Stomach (tissue), 4 donors: ENCODE results near the gene TUBB1.

Experiments used
- CTCF ChIP-seq, 7 experiments: fragments of 450-650 bp in 4 of 7; fragments of 200-600 bp in 3 of 7; sonication (generic) in 3 of 7; IDR thresholded peaks; one replicate each; pipeline ENCODE4 v1.5.1; 2016 to 2019; ENCODE audit warnings: antibody characterized with exemption in 7 of 7, control low read depth in 2 of 7, mild to moderate bottlenecking in 1 of 7
- EP300 ChIP-seq: sonication (generic); formaldehyde crosslinking; IDR thresholded peaks from one replicate; pipeline ENCODE4 v1.6.1; 2017; ENCODE audit warnings: antibody characterized with exemption

- TF ChIP-seq CTCF (IDR thresholded peaks at IDR 0.05) (no peak), EP300 (no peak)
Measured at GRCh38 chr20:59063358-59064213, 44.4 kb downstream of the TUBB1 start.
